GM23248 (cell line): ENCODE data around the gene GAP43. TPM values are rescaled to one million over a fixed set of nuclear protein-coding genes. Genes with fewer than 3 reads are reported as not detected.

ENCODE experiments used
- DNase-seq: peaks from one replicate; pipeline ENCODE4 v3.0.0-alpha.2; 2015
- H2AFZ ChIP-seq: fragments of 200-600 bp; sonication (generic); 2 replicates; pipeline ENCODE4 v1.6.1; 2016; ENCODE audit warnings: antibody characterized with exemption
- H3F3A ChIP-seq: fragments of 200-600 bp; sonication (generic); 2 replicates; pipeline ENCODE4 v1.6.1; 2016; ENCODE audit warnings: mild to moderate bottlenecking, antibody characterized with exemption, mixed run types; ENCODE audit not compliant: insufficient read depth
- H3K27ac ChIP-seq: fragments of 200-600 bp; sonication (generic); 2 replicates; pipeline ENCODE4 v1.5.1; 2016; ENCODE audit warnings: mild to moderate bottlenecking
- H3K27me3 ChIP-seq: fragments of 200-600 bp; sonication (generic); replicated peaks from 2 replicates; pipeline ENCODE4 v1.6.1; 2016; ENCODE audit warnings: mild to moderate bottlenecking; ENCODE audit not compliant: insufficient read depth
- H3K36me3 ChIP-seq: fragments of 200-600 bp; sonication (generic); 2 replicates; pipeline ENCODE4 v1.6.1; 2016; ENCODE audit warnings: low read depth, mild to moderate bottlenecking
- H3K4me1 ChIP-seq: fragments of 200-600 bp; sonication (generic); 2 replicates; pipeline ENCODE4 v1.6.1; 2016; ENCODE audit warnings: mild to moderate bottlenecking; ENCODE audit not compliant: insufficient read depth
- H3K4me2 ChIP-seq: fragments of 200-600 bp; sonication (generic); one replicate; pipeline ENCODE4 v1.6.1; 2016; ENCODE audit warnings: mild to moderate bottlenecking; ENCODE audit not compliant: unreplicated experiment
- H3K4me3 ChIP-seq: fragments of 200-600 bp; sonication (generic); 2 replicates; pipeline ENCODE4 v1.5.1; 2016; ENCODE audit warnings: mild to moderate bottlenecking
- H3K79me2 ChIP-seq: fragments of 200-600 bp; sonication (generic); 2 replicates; pipeline ENCODE4 v1.6.1; 2016; ENCODE audit warnings: mild to moderate bottlenecking; ENCODE audit not compliant: insufficient read depth
- H3K9ac ChIP-seq: fragments of 200-600 bp; sonication (generic); 2 replicates; pipeline ENCODE4 v1.6.1; 2016; ENCODE audit warnings: mild to moderate bottlenecking
- H3K9me2 ChIP-seq: fragments of 200-600 bp; sonication (generic); 2 replicates; pipeline ENCODE4 v1.6.1; 2016; ENCODE audit warnings: mixed run types, mild to moderate bottlenecking, moderate library complexity; ENCODE audit not compliant: insufficient read depth
- H3K9me3 ChIP-seq: fragments of 200-600 bp; sonication (generic); one replicate; pipeline ENCODE4 v1.6.1; 2017; ENCODE audit warnings: low read depth
- H4K20me1 ChIP-seq: fragments of 200-600 bp; sonication (generic); 2 replicates; pipeline ENCODE4 v1.6.0; 2016; ENCODE audit not compliant: insufficient read depth
- EZH2 ChIP-seq: fragments of 200-600 bp; sonication (generic); IDR thresholded peaks from 2 replicates; pipeline ENCODE4 v1.6.1; 2018; ENCODE audit warnings: antibody characterized with exemption, mild to moderate bottlenecking; ENCODE audit not compliant: insufficient read depth, poor library complexity, severe bottlenecking
- EZH2phosphoT487 ChIP-seq: fragments of 200-600 bp; sonication (generic); IDR thresholded peaks from 2 replicates; pipeline ENCODE4 v1.6.1; 2018; ENCODE audit warnings: antibody characterized with exemption, moderate library complexity, mild to moderate bottlenecking, low read depth; ENCODE audit not compliant: insufficient read depth
- WGBS, 2 experiments: methylation state at CpG; one replicate each; pipeline ENCODE4 v1.1.6; 2015 to 2017; ENCODE audit warnings: low lambda C conversion rate in 2 of 2, low coverage in 1 of 2; ENCODE audit errors: missing lambda C conversion rate in 2 of 2; 5-methylcytosine and 5-hydroxymethylcytosine counted together
- in situ Hi-C: fragments of 300-500 bp; cut with MboI; formaldehyde crosslinking; loops from 2 replicates; pipeline ENCODE4 v1.15.0; 2020
- polyA plus RNA-seq: library from polyadenylated mRNA; unstranded; fragments of >200 nt; fragmentation: Nextera tagmentation; extraction: Ambion mirVana; gene quantifications from 2 replicates; pipeline ENCODE4 v1.2.1, GENCODE V29; 2016
- total RNA-seq: library from RNA; depleted of rRNA; stranded (reverse); fragments of >200 nt; shearing (Covaris generic); gene quantifications from 2 replicates; pipeline ENCODE4 v1.2.3, GENCODE V29; 2014

Gene GAP43
- total and polyA plus RNA-seq, 2 experiments from 2014 or later = 0.54 to 1.8 TPM

GRCh38 chr3:115628075-115628412 lies 4.7 kb downstream of the GAP43 start:
- Histone ChIP-seq H3K9me3 (no peaks in the 10 kb centered on the region), H3K79me2 (no peaks in the 10 kb centered on the region), H3K9ac (no peak overlapping the region), H2AFZ (no peak overlapping the region), H3K36me3 (no peaks in the 10 kb centered on the region), H3K4me3 (no peak overlapping the region), H3F3A (no peaks in the 10 kb centered on the region), H3K27ac (no peak overlapping the region), H3K4me2 (no peak overlapping the region), H3K27me3 (no peaks in the 10 kb centered on the region), H3K9me2 (no peaks in the 10 kb centered on the region), H4K20me1 (no peaks in the 10 kb centered on the region), H3K4me1 (peaks cover 9% of the 10 kb centered on the region; the same call in 1 of the 2 replicates)
- TF ChIP-seq EZH2 (no peak), EZH2phosphoT487 (no peak)
- in situ Hi-C loops = no loop called here
- DNase-seq = no peak
- WGBS, 2 experiments = 67 to 76% methylated on average over 1 of the region's 1 CpG

GRCh38 chr3:115630850-115631249 lies 7.5 kb downstream of the GAP43 start:
- H4K20me1 ChIP-seq = no peaks in the 10 kb centered on the region
- H3F3A ChIP-seq = no peaks in the 10 kb centered on the region
- WGBS, 2 experiments = 50 to 55% methylated on average over 3 of the region's 3 CpGs
- no peaks in the 10 kb centered on the region for H3K36me3 ChIP-seq
- no peak overlapping the region for H3K9ac ChIP-seq
- no peak overlapping the region for H3K27ac ChIP-seq
- no peaks in the 10 kb centered on the region for H3K27me3 ChIP-seq
- H3K9me2 ChIP-seq = no peaks in the 10 kb centered on the region
- no peaks in the 10 kb centered on the region for H3K4me1 ChIP-seq
- H3K9me3 ChIP-seq = no peaks in the 10 kb centered on the region
- no peak for DNase-seq
- no peak overlapping the region for H3K4me2 ChIP-seq
- no peak overlapping the region for H2AFZ ChIP-seq
- H3K79me2 ChIP-seq = no peaks in the 10 kb centered on the region
- in situ Hi-C loops = no loop called here
- H3K4me3 ChIP-seq = no peak overlapping the region
- TF ChIP-seq EZH2 (no peak), EZH2phosphoT487 (no peak)

GRCh38 chr3:115632026-115632425 lies 8.7 kb downstream of the GAP43 start:
- Histone ChIP-seq H4K20me1 (no peaks in the 10 kb centered on the region), H2AFZ (no peak overlapping the region), H3K9me3 (no peaks in the 10 kb centered on the region), H3K4me2 (no peak overlapping the region), H3K27ac (no peak overlapping the region), H3K27me3 (no peaks in the 10 kb centered on the region), H3K79me2 (no peaks in the 10 kb centered on the region), H3K4me1 (no peaks in the 10 kb centered on the region), H3K9me2 (no peaks in the 10 kb centered on the region), H3F3A (no peaks in the 10 kb centered on the region), H3K9ac (no peak overlapping the region), H3K4me3 (no peak overlapping the region), H3K36me3 (no peaks in the 10 kb centered on the region)
- no peak for TF ChIP-seq EZH2phosphoT487
- TF ChIP-seq EZH2 = no peak
- in situ Hi-C loops = no loop called here
- no peak for DNase-seq

GRCh38 chr3:115633467-115633866 lies 10.2 kb downstream of the GAP43 start:
- TF ChIP-seq EZH2 (no peak), EZH2phosphoT487 (no peak)
- H3F3A ChIP-seq = no peaks in the 10 kb centered on the region
- no peaks in the 10 kb centered on the region for H3K9me2 ChIP-seq
- H3K4me2 ChIP-seq = no peak overlapping the region
- 55 to 69% methylated on average over 3 of the region's 3 CpGs for WGBS, 2 experiments
- H3K9me3 ChIP-seq = no peaks in the 10 kb centered on the region
- DNase-seq = no peak
- no peaks in the 10 kb centered on the region for H3K27me3 ChIP-seq
- no peak overlapping the region for H3K27ac ChIP-seq
- no peaks in the 10 kb centered on the region for H3K79me2 ChIP-seq
- H3K36me3 ChIP-seq = no peaks in the 10 kb centered on the region
- H2AFZ ChIP-seq = no peak overlapping the region
- H3K9ac ChIP-seq = no peak overlapping the region
- H3K4me1 ChIP-seq = no peaks in the 10 kb centered on the region
- no peaks in the 10 kb centered on the region for H4K20me1 ChIP-seq
- no peak overlapping the region for H3K4me3 ChIP-seq
- in situ Hi-C loops = no loop called here

- no peaks in the 10 kb centered on the region for H3K27me3 ChIP-seq
- H3K9me3 ChIP-seq = no peaks in the 10 kb centered on the region
- in situ Hi-C loops = no loop called here
- TF ChIP-seq EZH2 (no peak), EZH2phosphoT487 (no peak)
- no peaks in the 10 kb centered on the region for H3K9me2 ChIP-seq
- no peaks in the 10 kb centered on the region for H3K4me1 ChIP-seq
- 58% methylated on average over 2 of the region's 2 CpGs for WGBS, 2 experiments
- no peak overlapping the region for H3K27ac ChIP-seq
- H3K36me3 ChIP-seq = no peaks in the 10 kb centered on the region
- no peak overlapping the region for H3K9ac ChIP-seq
- H2AFZ ChIP-seq = no peak overlapping the region
- no peaks in the 10 kb centered on the region for H4K20me1 ChIP-seq
- no peaks in the 10 kb centered on the region for H3K79me2 ChIP-seq
- no peak overlapping the region for H3K4me3 ChIP-seq
- DNase-seq = no peak
- no peak overlapping the region for H3K4me2 ChIP-seq
- H3F3A ChIP-seq = no peaks in the 10 kb centered on the region
Observed at GRCh38 chr3:115634052-115634451, 10.7 kb downstream of the GAP43 start.
